NCI-H748 (cell line): Measurements from ENCODE around the gene MRO.
"Not testable (repeated sequence)": the region's sequence is repeated elsewhere in the genome, so short reads cannot be mapped to it uniquely, and the experiment has no call there.

Experiments
- DNase-seq: peaks from one replicate; lab custom pipeline; 2025; ENCODE audit not compliant: unreplicated experiment; lab: John Stamatoyannopoulos, UW

The MRO gene

DNA sequence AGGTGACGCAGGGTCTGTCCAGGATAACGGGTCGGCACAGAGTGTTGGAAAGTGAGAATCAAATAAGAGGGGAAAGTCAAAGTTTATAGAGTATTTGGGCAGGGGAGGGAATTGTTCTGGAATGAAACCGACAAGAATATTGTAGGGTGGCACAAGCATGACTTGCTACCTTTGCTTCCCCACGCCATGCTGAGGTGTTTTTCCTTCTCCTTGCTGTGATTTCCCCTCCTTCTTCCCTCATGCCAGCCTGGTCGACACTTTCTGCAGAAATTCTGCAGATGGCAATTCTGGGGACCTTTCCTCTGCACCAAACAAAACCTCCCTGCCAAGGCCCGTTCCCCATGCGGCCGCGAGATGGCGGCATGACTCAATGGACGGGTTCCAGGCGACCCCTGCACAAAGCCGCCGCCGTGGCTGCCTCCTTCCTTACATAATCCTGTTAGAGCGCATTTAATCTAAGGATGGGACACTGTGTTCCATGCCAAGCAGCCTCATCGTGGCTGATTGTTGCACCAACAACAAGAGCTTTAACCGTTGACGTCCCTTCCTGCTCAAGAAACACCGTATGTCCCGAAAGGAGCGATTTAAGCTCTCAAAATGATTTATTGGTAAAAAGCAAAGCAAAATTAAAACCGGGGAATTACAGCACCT lies at the start of gene MRO:
Gene MRO (minus strand): TSS at position 289 of the 651 bp plus-strand sequence. CDS start 10,616 bp downstream, outside the sequence.
- peak; percentile 88 for DNase-seq

DNA sequence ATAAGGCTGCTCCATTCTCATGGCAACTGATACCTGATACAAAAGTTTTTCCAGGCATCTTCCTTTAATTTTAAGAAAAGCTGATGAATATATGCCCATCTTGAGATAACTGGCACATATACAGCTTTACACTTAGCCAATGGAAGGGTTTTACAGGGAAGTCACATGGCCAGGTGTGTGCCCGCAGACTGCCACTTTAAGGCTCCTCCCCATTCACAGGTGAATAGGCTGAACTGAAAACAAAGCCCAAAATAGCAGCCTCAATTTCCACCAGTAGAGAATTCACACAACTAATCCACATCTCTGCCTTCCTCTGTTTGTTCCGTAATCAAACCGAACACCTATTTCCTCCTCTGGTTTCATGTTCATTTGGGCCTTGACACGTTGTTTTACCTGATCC lies 49.3 kb upstream of the MRO start:
- peak; percentile 17 for DNase-seq

DNA sequence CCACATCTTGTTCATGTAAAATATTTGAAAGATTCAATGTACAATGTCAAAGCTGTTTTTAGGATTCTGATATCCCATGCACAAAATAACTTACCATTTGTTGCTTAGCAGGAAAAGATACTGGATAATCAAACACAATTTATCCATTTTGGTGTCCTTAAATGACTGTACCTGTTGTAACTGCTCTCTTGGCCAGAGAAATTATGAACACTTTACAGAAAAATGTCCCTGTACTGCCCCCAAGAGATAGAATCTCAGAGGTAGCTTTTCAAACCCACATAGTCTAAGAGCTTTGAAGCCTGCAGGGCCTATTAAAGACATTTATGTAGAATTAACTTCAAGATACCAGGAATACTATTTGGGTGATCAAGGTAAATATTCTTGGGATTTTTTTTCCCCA lies 46.9 kb upstream of the MRO start:
- no peak for DNase-seq

DNA sequence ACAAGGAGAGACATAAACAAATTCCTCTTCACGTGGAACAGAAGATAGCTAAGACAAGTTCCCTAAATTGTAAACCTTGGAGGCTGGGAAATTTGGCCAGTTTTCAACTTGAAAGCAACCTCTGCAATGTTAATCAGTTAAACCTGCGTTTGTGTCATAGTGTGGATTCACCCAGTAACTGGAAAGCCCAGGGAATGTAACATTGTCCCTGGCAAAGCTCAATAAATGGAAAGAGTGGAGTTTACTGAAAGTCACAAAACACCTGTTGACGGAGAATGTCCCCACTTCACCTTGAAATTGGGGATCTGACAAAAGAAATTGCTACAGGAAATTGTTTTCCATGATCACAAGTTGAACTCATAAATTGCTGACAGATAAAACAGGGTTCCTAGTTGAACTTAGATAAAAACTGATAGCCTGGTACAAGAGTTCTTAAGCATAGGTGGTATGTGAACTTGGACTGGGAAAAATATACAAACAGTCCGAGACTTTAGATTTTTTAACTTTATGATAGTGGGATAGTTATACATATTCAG lies 44.1 kb upstream of the MRO start:
- DNase-seq: no peak

GRCh38 chr18:50862401-50862800 lies 42.6 kb upstream of the MRO start:
- DNase-seq: no peak

- DNase-seq: no peak
Observed at GRCh38 chr18:50861617-50862016, 41.8 kb upstream of the MRO start.

GRCh38 chr18:50859793-50860555 lies 40.2 kb upstream of the MRO start:
- no peak for DNase-seq

DNA sequence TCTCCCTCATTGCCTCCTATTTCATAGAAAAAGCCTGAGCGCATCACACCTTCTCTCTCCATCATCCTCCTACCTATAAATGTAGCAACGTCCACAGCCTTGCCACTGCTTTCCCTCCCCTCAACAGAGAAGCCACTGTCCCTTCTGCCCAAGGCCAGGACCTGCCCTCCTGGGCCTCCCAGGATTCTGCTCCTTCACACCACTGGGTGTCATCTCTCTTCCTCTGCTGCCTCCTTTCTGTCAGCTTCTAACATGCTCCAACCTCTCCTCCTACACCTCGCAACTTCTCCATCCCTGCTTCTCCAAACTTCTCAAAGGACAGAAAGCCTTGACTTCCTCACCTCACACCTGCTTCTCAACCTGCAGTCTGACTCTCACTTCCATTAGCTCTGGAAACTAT lies 37.9 kb upstream of the MRO start:
- DNase-seq: no peak

- not testable (repeated sequence) for DNase-seq
Observed at GRCh38 chr18:50857166-50857565, 37.4 kb upstream of the MRO start.

- DNase-seq: no peak
Observed at GRCh38 chr18:50855976-50856757, 36.4 kb upstream of the MRO start.

- no peak for DNase-seq
Observed at GRCh38 chr18:50853863-50854271, 34.1 kb upstream of the MRO start.

DNA sequence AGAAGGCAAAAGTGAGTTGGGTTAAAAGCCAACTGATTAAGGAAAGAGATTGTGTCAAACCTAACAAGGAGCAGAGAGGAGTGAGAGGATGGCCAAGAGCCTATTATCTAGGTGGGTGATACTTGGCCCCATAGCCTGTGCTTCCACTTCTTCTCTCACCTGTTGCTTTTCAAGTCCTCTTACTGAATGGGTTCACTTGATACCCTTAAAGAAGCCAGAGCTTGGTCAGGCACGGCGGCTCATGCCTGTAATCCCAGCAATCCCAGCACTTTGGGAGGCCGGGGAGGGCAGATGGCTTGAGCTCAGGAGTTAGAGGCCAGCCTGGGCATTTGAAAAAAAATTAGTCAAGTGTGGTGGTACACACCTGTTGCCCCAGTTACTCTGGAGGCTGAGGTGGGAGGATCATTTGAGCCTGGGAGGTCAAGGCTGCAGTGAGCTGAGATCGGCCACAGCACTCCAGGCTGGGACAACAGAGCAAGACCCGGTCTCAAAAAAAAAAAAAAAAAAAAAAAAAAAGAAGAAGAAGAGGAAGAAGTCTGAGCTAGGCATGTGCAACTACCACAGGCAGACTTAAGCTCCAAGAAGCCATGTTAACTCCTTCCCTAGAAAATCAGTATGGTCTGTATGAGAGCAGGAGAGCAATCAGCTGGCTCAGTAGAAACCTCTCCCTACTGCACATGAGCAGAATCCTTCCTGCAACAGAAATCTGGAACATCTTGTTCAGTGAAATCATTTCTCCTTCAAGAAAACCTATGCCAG lies 30.7 kb upstream of the MRO start:
- DNase-seq: no peak

GRCh38 chr18:50849419-50849821 lies 29.6 kb upstream of the MRO start:
- DNase-seq: no peak

- no peak for DNase-seq
Observed at GRCh38 chr18:50848991-50849390, 29.2 kb upstream of the MRO start.

- no peak for DNase-seq
Observed at GRCh38 chr18:50848061-50848551, 28.3 kb upstream of the MRO start.

DNA sequence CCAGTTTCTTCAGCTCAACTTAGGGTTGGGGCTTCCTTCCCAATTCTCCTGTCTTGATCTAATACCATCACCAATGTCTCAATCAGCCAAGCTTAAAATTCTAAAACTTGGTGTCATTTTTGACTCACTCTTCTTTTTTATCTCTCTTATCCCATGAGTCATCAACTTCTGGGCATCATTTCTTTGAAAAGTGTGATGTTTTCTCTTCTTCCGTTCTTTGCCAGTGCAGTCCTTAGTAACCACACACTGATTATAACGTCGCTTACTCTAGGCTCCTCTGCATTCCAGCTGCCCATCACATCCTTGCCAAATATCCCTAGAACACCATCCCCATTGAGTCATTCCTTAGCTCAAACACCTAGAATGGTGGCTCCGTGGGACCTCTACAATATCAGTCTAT lies 27.4 kb upstream of the MRO start:
- no peak for DNase-seq

DNA sequence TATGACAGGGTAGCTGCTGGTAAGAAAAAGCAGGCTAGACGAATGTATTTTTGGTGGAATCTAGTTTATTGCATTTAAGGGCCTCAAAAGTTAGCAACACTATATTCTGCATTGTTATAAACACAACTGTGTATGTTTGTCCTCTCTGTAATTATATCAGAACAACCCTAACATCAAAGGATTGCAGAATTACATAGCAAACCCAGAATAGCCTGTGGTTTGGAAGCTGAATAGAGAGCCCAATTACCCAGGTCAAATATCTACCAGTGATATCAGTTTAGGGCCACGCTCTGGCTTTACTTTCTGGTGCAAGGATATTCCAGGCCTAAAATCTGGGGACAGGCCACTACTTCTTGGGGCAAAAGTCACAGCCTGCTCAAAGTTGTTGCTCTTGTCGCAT lies 25.1 kb upstream of the MRO start:
- no peak for DNase-seq

GRCh38 chr18:50844554-50844953 lies 24.7 kb upstream of the MRO start:
- no peak for DNase-seq

- DNase-seq: no peak
Observed at GRCh38 chr18:50842846-50843245, 23.0 kb upstream of the MRO start.

- DNase-seq: no peak
Observed at GRCh38 chr18:50839996-50840395, 20.2 kb upstream of the MRO start.

DNA sequence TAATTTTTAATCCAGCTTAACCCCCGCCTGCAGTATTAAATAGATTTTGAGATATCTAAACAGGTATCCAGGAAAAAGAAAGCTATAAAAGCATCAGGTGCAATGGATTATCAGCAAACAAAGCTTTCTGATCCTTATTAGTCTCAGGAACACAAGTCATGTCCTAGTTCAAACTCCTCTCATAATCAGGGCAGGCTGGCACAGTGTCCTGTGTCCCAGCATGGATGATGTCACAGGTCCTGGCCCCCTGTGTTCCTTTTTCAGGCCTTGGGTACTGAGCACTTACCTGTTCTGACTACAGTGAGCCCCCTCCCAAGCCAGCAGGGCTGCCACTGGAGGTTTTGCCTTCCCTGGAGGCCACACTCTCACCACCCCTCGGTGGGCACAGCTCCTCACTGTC lies 19.5 kb upstream of the MRO start:
- DNase-seq: no peak
